Measurements from ENCODE around the gene ANKRD66. TPM values are rescaled to one million over a fixed set of nuclear protein-coding genes. Genes with fewer than 3 reads are reported as not detected.

ANKRD66 gene
- polyA plus RNA-seq, 1 donor (not counting 4 experiments of a cell fraction or from before 2014, with no cell fraction given): not detected

GRCh38 chr6:46735720-46736031 is 11.1 kb upstream of the ANKRD66 start:
- no peaks in the 10 kb centered on the region for H4K20me1 ChIP-seq (ENCODE audit: control insufficient read depth, extremely low read depth, insufficient read depth, low read length)
- H3K4me3 ChIP-seq (ENCODE audit: control insufficient read depth in 2 of 3, extremely low read depth in 1 of 3, insufficient read depth in 2 of 3, low read depth in 1 of 3, low read length in 3 of 3): peak overlapping the region; percentile 54 to 80 (median 77)
- DNase-seq (ENCODE audit: low read depth, low spot score): no peak
- H3K27ac ChIP-seq (ENCODE audit: control insufficient read depth, insufficient read depth, low read length): no peak overlapping the region
- peaks cover 23% of the 10 kb centered on the region for H3K4me1 ChIP-seq (ENCODE audit: control insufficient read depth, extremely low read depth, insufficient read depth, low read length)
- H3K27me3 ChIP-seq (ENCODE audit: control insufficient read depth, extremely low read depth, insufficient read depth, low read length): no peaks in the 10 kb centered on the region
- no peaks in the 10 kb centered on the region for H3K79me2 ChIP-seq (ENCODE audit: control insufficient read depth, insufficient read depth, low read length)
- no peaks in the 10 kb centered on the region for H3K9me1 ChIP-seq (ENCODE audit: control insufficient read depth, extremely low read depth, insufficient read depth, low read length)
- dilution Hi-C loops (cut with MboI; ENCODE audit: extremely low pct_ligation_motif_present, low sequenced_read_pairs): no loop called here
- peak overlapping the region; percentile 74 for H2AFZ ChIP-seq (ENCODE audit: control insufficient read depth, low read length)
- H3K36me3 ChIP-seq (ENCODE audit: control insufficient read depth in 2 of 2, extremely low read depth in 1 of 2, insufficient read depth in 2 of 2, low read length in 2 of 2): no peaks in the 10 kb centered on the region
- peak; percentile 89 for FAIRE-seq
- H3K9me3 ChIP-seq (ENCODE audit: control insufficient read depth, low read depth, low read length): no peaks in the 10 kb centered on the region
- TF ChIP-seq EZH2 (IDR thresholded peaks at IDR 0.05; ENCODE audit: low read length): no peak
- no peak for TF ChIP-seq CTCF (optimal IDR thresholded peaks at IDR 0.05 in 1 of 3, IDR thresholded peaks at IDR 0.05 in 1 of 3, conservative IDR thresholded peaks at IDR 0.05 in 1 of 3; ENCODE audit: extremely low read depth in 1 of 3, insufficient read depth in 2 of 3, low read length in 3 of 3)
- peak overlapping the region; percentile 94 for H3K4me2 ChIP-seq (ENCODE audit: control insufficient read depth, extremely low read depth, insufficient read depth, low read depth, low read length)
- peak overlapping the region; percentile 69 for H3K9ac ChIP-seq (ENCODE audit: control insufficient read depth, extremely low read depth, insufficient read depth, low read length)

- DNase-seq (ENCODE audit: low read depth, low spot score) (no peak), FAIRE-seq (peak; percentile 5)
- no peaks in the 10 kb centered on the region for H4K20me1 ChIP-seq (ENCODE audit: control insufficient read depth, extremely low read depth, insufficient read depth, low read length)
- H3K9me1 ChIP-seq (ENCODE audit: control insufficient read depth, extremely low read depth, insufficient read depth, low read length): no peaks in the 10 kb centered on the region
- no peaks in the 10 kb centered on the region for H3K36me3 ChIP-seq (ENCODE audit: control insufficient read depth in 2 of 2, extremely low read depth in 1 of 2, insufficient read depth in 2 of 2, low read length in 2 of 2)
- H3K79me2 ChIP-seq (ENCODE audit: control insufficient read depth, insufficient read depth, low read length): no peaks in the 10 kb centered on the region
- H3K27ac ChIP-seq (ENCODE audit: control insufficient read depth, insufficient read depth, low read length): no peak overlapping the region
- H3K4me3 ChIP-seq (ENCODE audit: control insufficient read depth in 2 of 3, extremely low read depth in 1 of 3, insufficient read depth in 2 of 3, low read depth in 1 of 3, low read length in 3 of 3): no peak overlapping the region
- dilution Hi-C loops (cut with MboI; ENCODE audit: extremely low pct_ligation_motif_present, low sequenced_read_pairs): no loop called here
- H3K27me3 ChIP-seq (ENCODE audit: control insufficient read depth, extremely low read depth, insufficient read depth, low read length): no peaks in the 10 kb centered on the region
- H2AFZ ChIP-seq (ENCODE audit: control insufficient read depth, low read length): no peak overlapping the region
- peaks cover 23% of the 10 kb centered on the region for H3K4me1 ChIP-seq (ENCODE audit: control insufficient read depth, extremely low read depth, insufficient read depth, low read length)
- TF ChIP-seq CTCF (optimal IDR thresholded peaks at IDR 0.05 in 1 of 3, IDR thresholded peaks at IDR 0.05 in 1 of 3, conservative IDR thresholded peaks at IDR 0.05 in 1 of 3; ENCODE audit: extremely low read depth in 1 of 3, insufficient read depth in 2 of 3, low read length in 3 of 3) (no peak), EZH2 (IDR thresholded peaks at IDR 0.05; ENCODE audit: low read length) (no peak)
- no peaks in the 10 kb centered on the region for H3K9me3 ChIP-seq (ENCODE audit: control insufficient read depth, low read depth, low read length)
- no peak overlapping the region for H3K9ac ChIP-seq (ENCODE audit: control insufficient read depth, extremely low read depth, insufficient read depth, low read length)
- H3K4me2 ChIP-seq (ENCODE audit: control insufficient read depth, extremely low read depth, insufficient read depth, low read depth, low read length): peak overlapping the region; percentile 45
Measured at GRCh38 chr6:46736906-46737305, 9.8 kb upstream of the ANKRD66 start.

Measured in keratinocyte (primary cell).